GM19025 (cell line): Measurements from ENCODE around the gene PSD4.
A peak's percentile ranks its signal among the peaks of the same experiment; 100 is the strongest.

Experiments
- ATAC-seq: cut with Tn5 transposase; IDR thresholded peaks from one replicate; pipeline ENCODE4 v1.9.1; 2021; ENCODE audit warnings: mild to moderate bottlenecking, low read depth, moderate library complexity; ENCODE audit not compliant: unreplicated experiment

Gene PSD4

GRCh38 chr2:113167115-113167932, 6.4 kb upstream of the PSD4 start:
- no peak for ATAC-seq

- ATAC-seq = no peak
These were observed 5.8 kb upstream of the PSD4 start for GRCh38 chr2:113167962-113168340.

GRCh38 chr2:113169002-113169530, 4.7 kb upstream of the PSD4 start:
- no peak for ATAC-seq

- no peak for ATAC-seq
These were observed 4.2 kb upstream of the PSD4 start for GRCh38 chr2:113169586-113169985.

GRCh38 chr2:113171334-113172075, 2.3 kb upstream of the PSD4 start:
- no peak for ATAC-seq

- ATAC-seq = no peak
These were observed 840 bp upstream of the PSD4 start for GRCh38 chr2:113172721-113173541.

GRCh38 chr2:113174376-113174750, 592 bp downstream of the PSD4 start:
- ATAC-seq = no peak

- peak; percentile 64 for ATAC-seq
These were observed 1.4 kb downstream of the PSD4 start for GRCh38 chr2:113175042-113175628.

- no peak for ATAC-seq
These were observed 2.2 kb downstream of the PSD4 start for GRCh38 chr2:113175736-113176695.

GRCh38 chr2:113176696-113177355, 3.1 kb downstream of the PSD4 start:
- ATAC-seq = no peak

GRCh38 chr2:113178069-113178746, 4.4 kb downstream of the PSD4 start:
- ATAC-seq = no peak

GRCh38 chr2:113178891-113179290, 5.1 kb downstream of the PSD4 start:
- ATAC-seq = no peak

GRCh38 chr2:113179446-113180045, 5.8 kb downstream of the PSD4 start:
- no peak for ATAC-seq

GRCh38 chr2:113180131-113180946, 6.6 kb downstream of the PSD4 start:
- no peak for ATAC-seq

- no peak for ATAC-seq
These were observed 7.7 kb downstream of the PSD4 start for GRCh38 chr2:113181258-113182051.
